ENCODE data around the gene HAO2. TPM values are rescaled to one million over a fixed set of nuclear protein-coding genes. Genes with fewer than 3 reads are reported as not detected.

Gene HAO2
- total RNA-seq, 1 donor from 2014 or later: not detected

- intact Hi-C loops (cut with micrococcal nuclease): loop anchor here (5.0 kb wide), 1 partner anchor 50 kb away; no protein-coding TSS in a partner anchor
These were observed 9.0 kb downstream of the HAO2 start for GRCh38 chr1:119377594-119377993.

GRCh38 chr1:119379117-119379516 lies 10.5 kb downstream of the HAO2 start:
- intact Hi-C loops (cut with micrococcal nuclease): loop anchor here (5.0 kb wide), 1 partner anchor 48 kb away; no protein-coding TSS in a partner anchor

GRCh38 chr1:119380304-119380703 lies 11.7 kb downstream of the HAO2 start:
- intact Hi-C loops (cut with micrococcal nuclease): no loop called here

- intact Hi-C loops (cut with micrococcal nuclease): no loop called here
These were observed 12.5 kb downstream of the HAO2 start for GRCh38 chr1:119380983-119381662.

- intact Hi-C loops (cut with micrococcal nuclease): no loop called here
These were observed 16.0 kb downstream of the HAO2 start for GRCh38 chr1:119384591-119384990.

- intact Hi-C loops (cut with micrococcal nuclease): no loop called here
These were observed 17.1 kb downstream of the HAO2 start for GRCh38 chr1:119385650-119386049.

- intact Hi-C loops (cut with micrococcal nuclease): no loop called here
These were observed 19.3 kb downstream of the HAO2 start for GRCh38 chr1:119387858-119388257.

GRCh38 chr1:119388450-119388849 lies 19.9 kb downstream of the HAO2 start:
- intact Hi-C loops (cut with micrococcal nuclease): no loop called here

GRCh38 chr1:119390526-119390925 lies 21.9 kb downstream of the HAO2 start:
- intact Hi-C loops (cut with micrococcal nuclease): no loop called here

GRCh38 chr1:119391749-119392148 lies 23.2 kb downstream of the HAO2 start:
- intact Hi-C loops (cut with micrococcal nuclease): no loop called here

GRCh38 chr1:119394085-119394484 lies 25.5 kb downstream of the HAO2 start:
- intact Hi-C loops (cut with micrococcal nuclease): no loop called here

GRCh38 chr1:119396982-119397381 lies 28.4 kb downstream of the HAO2 start:
- intact Hi-C loops (cut with micrococcal nuclease): no loop called here

- intact Hi-C loops (cut with micrococcal nuclease): no loop called here
These were observed 29.4 kb downstream of the HAO2 start for GRCh38 chr1:119397986-119398385.

- intact Hi-C loops (cut with micrococcal nuclease): no loop called here
These were observed 36.2 kb downstream of the HAO2 start for GRCh38 chr1:119404736-119405135.

- intact Hi-C loops (cut with micrococcal nuclease): no loop called here
These were observed 41.1 kb downstream of the HAO2 start for GRCh38 chr1:119409731-119410130.

- intact Hi-C loops (cut with micrococcal nuclease): no loop called here
These were observed 42.4 kb downstream of the HAO2 start for GRCh38 chr1:119410961-119411360.

- intact Hi-C loops (cut with micrococcal nuclease): no loop called here
These were observed 46.4 kb downstream of the HAO2 start, which contains the start of gene HSD3B2 for GRCh38 chr1:119414950-119415349. HSD3B2 (plus strand) TSS chr1:119415150; CDS start chr1:119415420, 270 bp downstream.

GRCh38 chr1:119416006-119416640 lies 47.5 kb downstream of the HAO2 start:
- intact Hi-C loops (cut with micrococcal nuclease): no loop called here

- intact Hi-C loops (cut with micrococcal nuclease): no loop called here
These were observed 50.5 kb downstream of the HAO2 start for GRCh38 chr1:119419109-119419508.

GRCh38 chr1:119420638-119421037 lies 52.1 kb downstream of the HAO2 start:
- intact Hi-C loops (cut with micrococcal nuclease): no loop called here

- intact Hi-C loops (cut with micrococcal nuclease): no loop called here
These were observed 54.0 kb downstream of the HAO2 start for GRCh38 chr1:119422631-119423030.

- intact Hi-C loops (cut with micrococcal nuclease): loop anchor here (5.0 kb wide), 1 partner anchor 52 kb away; no protein-coding TSS in a partner anchor
These were observed 60.4 kb downstream of the HAO2 start for GRCh38 chr1:119428991-119429390.

- intact Hi-C loops (cut with micrococcal nuclease): loop anchor here (5.0 kb wide), 1 partner anchor 52 kb away; no protein-coding TSS in a partner anchor
These were observed 61.1 kb downstream of the HAO2 start for GRCh38 chr1:119429687-119430086.
